Occipital lobe (tissue), 2 donors: ENCODE measurements around the gene HKDC1. TPM values are rescaled to one million over a fixed set of nuclear protein-coding genes. Genes with fewer than 3 reads are reported as not detected.

Source experiments
- DNase-seq: peaks from one replicate; lab custom pipeline; 2025; lab: John Stamatoyannopoulos, UW
- total RNA-seq: library from RNA; depleted of rRNA; stranded (reverse); fragments of >200 nt; gene quantifications from one replicate; pipeline ENCODE4 v1.2.3, GENCODE V29; 2014

The HKDC1 gene
- total RNA-seq, 1 donor from 2014 or later, result 2.3 TPM

GRCh38 chr10:69215405-69216171 lies 4.5 kb upstream of the HKDC1 start:
- DNase-seq, result no peak

- no peak for DNase-seq
Measured at GRCh38 chr10:69216577-69217118, 3.5 kb upstream of the HKDC1 start.

GRCh38 chr10:69217119-69217754 lies 2.9 kb upstream of the HKDC1 start:
- DNase-seq, result no peak

GRCh38 chr10:69218831-69219230 lies 1.3 kb upstream of the HKDC1 start:
- no peak for DNase-seq

- no peak for DNase-seq
Measured at GRCh38 chr10:69220507-69220906, 375 bp downstream of the HKDC1 start.

GRCh38 chr10:69222157-69223027 lies 2.3 kb downstream of the HKDC1 start:
- DNase-seq, result no peak

- no peak for DNase-seq
Measured at GRCh38 chr10:69223028-69223342, 2.9 kb downstream of the HKDC1 start.

GRCh38 chr10:69224862-69225657 lies 4.9 kb downstream of the HKDC1 start:
- DNase-seq, result no peak

- DNase-seq, result no peak
Measured at GRCh38 chr10:69225681-69226080, 5.5 kb downstream of the HKDC1 start.

- no peak for DNase-seq
Measured at GRCh38 chr10:69226919-69227450, 6.9 kb downstream of the HKDC1 start.

- DNase-seq, result no peak
Measured at GRCh38 chr10:69228151-69228550, 8.0 kb downstream of the HKDC1 start.

GRCh38 chr10:69229616-69229916 lies 9.4 kb downstream of the HKDC1 start:
- DNase-seq, result no peak

- no peak for DNase-seq
Measured at GRCh38 chr10:69230128-69230527, 10.0 kb downstream of the HKDC1 start.

- DNase-seq, result no peak
Measured at GRCh38 chr10:69232252-69232651, 12.1 kb downstream of the HKDC1 start.

GRCh38 chr10:69232736-69233480 lies 12.8 kb downstream of the HKDC1 start:
- no peak for DNase-seq

GRCh38 chr10:69234447-69234846 lies 14.3 kb downstream of the HKDC1 start:
- no peak for DNase-seq

- DNase-seq, result peak; percentile 76
Measured at GRCh38 chr10:69237528-69238159, 17.5 kb downstream of the HKDC1 start.

- no peak for DNase-seq
Measured at GRCh38 chr10:69239136-69239535, 19.0 kb downstream of the HKDC1 start.

GRCh38 chr10:69239816-69240434 lies 19.8 kb downstream of the HKDC1 start:
- DNase-seq, result no peak
